Activated B cell treated with CpG ODN at 0.5 μM for 24 hours (primary cell): ENCODE measurements around the gene KHSRP. TPM values are rescaled to one million over a fixed set of nuclear protein-coding genes. Genes with fewer than 3 reads are reported as not detected.

Experiments used
- ATAC-seq: fragments of 200-7000 bp; cut with Tn5 transposase; one replicate; pipeline ENCODE4 v1.10.0; 2021; ENCODE audit warnings: low read depth, mild to moderate bottlenecking, moderate library complexity
- CTCF ChIA-PET: fragments of 350-600 bp; sonication (Branson Sonifier 250); formaldehyde crosslinking; loops from one replicate; lab custom pipeline; 2021; ENCODE audit warnings: antibody characterized with exemption; lab: Charles Lee
- POLR2A ChIA-PET: fragments of 350-600 bp; sonication (Branson Sonifier 250); formaldehyde crosslinking; loops from one replicate; lab custom pipeline; 2021; ENCODE audit warnings: antibody characterized with exemption; lab: Charles Lee
- DNase-seq: peaks from one replicate; pipeline ENCODE4 v3.0.0; 2022
- H3K27ac Mint-ChIP-seq: one replicate; pipeline ENCODE4 v1.8.0; 2020; ENCODE audit warnings: mixed read lengths
- H3K27me3 Mint-ChIP-seq: one replicate; pipeline ENCODE4 v1.8.0; 2021; ENCODE audit warnings: mixed read lengths
- H3K36me3 Mint-ChIP-seq: one replicate; pipeline ENCODE4 v1.8.0; 2021; ENCODE audit warnings: low read depth, mixed read lengths
- H3K4me1 Mint-ChIP-seq: one replicate; pipeline ENCODE4 v1.8.0; 2021; ENCODE audit warnings: mixed read lengths
- H3K4me3 Mint-ChIP-seq: one replicate; pipeline ENCODE4 v1.8.0; 2020; ENCODE audit warnings: mild to moderate bottlenecking, mixed read lengths
- H3K9me3 Mint-ChIP-seq: one replicate; pipeline ENCODE4 v1.8.0; 2020; ENCODE audit warnings: mixed read lengths
- CTCF ChIP-seq: fragments of 200-600 bp; IDR thresholded peaks from one replicate; pipeline ENCODE4 v1.8.0; 2022; ENCODE audit warnings: antibody characterized with exemption, mild to moderate bottlenecking
- intact Hi-C: fragments of 100-400 bp; cut with micrococcal nuclease; formaldehyde crosslinking; loops from one replicate; pipeline ENCODE4 v1.15.1; 2024
- total RNA-seq: library from RNA; stranded (reverse); gene quantifications from 2 replicates; pipeline ENCODE4 v1.2.3, GENCODE V29; 2022

Gene KHSRP
- total RNA-seq, 1 donor from 2014 or later: 251 TPM

- DNase-seq (no peak), ATAC-seq (no peak)
- TF ChIP-seq CTCF: no peak
- POLR2A ChIA-PET: no interaction called here
- H3K27me3 Mint-ChIP-seq: no peaks in the 10 kb centered on the region
- peaks cover 51% of the 10 kb centered on the region for H3K36me3 Mint-ChIP-seq
- H3K27ac Mint-ChIP-seq: no peak overlapping the region
- no peaks in the 10 kb centered on the region for H3K4me1 Mint-ChIP-seq
- CTCF ChIA-PET: no interaction called here
- no peak overlapping the region for H3K4me3 Mint-ChIP-seq
- H3K9me3 Mint-ChIP-seq: no peaks in the 10 kb centered on the region
- intact Hi-C loops: no loop called here
These were observed 10.6 kb downstream of the KHSRP start for GRCh38 chr19:6413721-6414643.

GRCh38 chr19:6413291-6413690 lies 11.3 kb downstream of the KHSRP start:
- no peak for TF ChIP-seq CTCF
- H3K27ac Mint-ChIP-seq: no peak overlapping the region
- no peak overlapping the region for H3K4me3 Mint-ChIP-seq
- POLR2A ChIA-PET: no interaction called here
- intact Hi-C loops: no loop called here
- no peaks in the 10 kb centered on the region for H3K27me3 Mint-ChIP-seq
- peaks cover 44% of the 10 kb centered on the region for H3K36me3 Mint-ChIP-seq
- no peaks in the 10 kb centered on the region for H3K9me3 Mint-ChIP-seq
- DNase-seq (no peak), ATAC-seq (no peak)
- no peaks in the 10 kb centered on the region for H3K4me1 Mint-ChIP-seq
- CTCF ChIA-PET: no interaction called here

GRCh38 chr19:6412447-6413091 lies 12.0 kb downstream of the KHSRP start:
- DNase-seq: no peak
- ATAC-seq: peak; percentile 64
- ChIA-PET POLR2A (no interaction called here), CTCF (no interaction called here)
- intact Hi-C loops: no loop called here
- Mint-ChIP-seq H3K4me3 (no peak overlapping the region), H3K36me3 (peaks cover 37% of the 10 kb centered on the region), H3K4me1 (no peaks in the 10 kb centered on the region), H3K27ac (no peak overlapping the region), H3K27me3 (no peaks in the 10 kb centered on the region), H3K9me3 (no peaks in the 10 kb centered on the region)
- TF ChIP-seq CTCF: no peak

GRCh38 chr19:6412061-6412446 lies 12.6 kb downstream of the KHSRP start:
- H3K9me3 Mint-ChIP-seq: no peaks in the 10 kb centered on the region
- ChIA-PET CTCF (no interaction called here), POLR2A (interaction anchor here (1.6 kb wide), 1 partner anchor 19 kb away, joined by 4 read pairs; the partner anchor contains the start of gene GTF2F1)
- H3K27me3 Mint-ChIP-seq: no peaks in the 10 kb centered on the region
- H3K4me1 Mint-ChIP-seq: no peaks in the 10 kb centered on the region
- H3K27ac Mint-ChIP-seq: no peak overlapping the region
- DNase-seq (no peak), ATAC-seq (peak; percentile 10)
- H3K36me3 Mint-ChIP-seq: peaks cover 32% of the 10 kb centered on the region
- no peak for TF ChIP-seq CTCF
- H3K4me3 Mint-ChIP-seq: no peak overlapping the region
- intact Hi-C loops: no loop called here

- no peaks in the 10 kb centered on the region for H3K4me1 Mint-ChIP-seq
- intact Hi-C loops: no loop called here
- no peaks in the 10 kb centered on the region for H3K9me3 Mint-ChIP-seq
- ATAC-seq (no peak), DNase-seq (no peak)
- ChIA-PET POLR2A (no interaction called here), CTCF (no interaction called here)
- no peak overlapping the region for H3K27ac Mint-ChIP-seq
- TF ChIP-seq CTCF: no peak
- no peak overlapping the region for H3K4me3 Mint-ChIP-seq
- H3K27me3 Mint-ChIP-seq: no peaks in the 10 kb centered on the region
- peaks cover 12% of the 10 kb centered on the region for H3K36me3 Mint-ChIP-seq
These were observed 15.3 kb downstream of the KHSRP start for GRCh38 chr19:6409346-6409745.
